ENCODE results near the gene MEIS2.

MEIS2 gene

GRCh38 chr15:37075777-37076176 lies 24.6 kb downstream of the MEIS2 start:
- no peak overlapping the region for H3K4me3 Mint-ChIP-seq
- no peaks in the 10 kb centered on the region for H3K36me3 Mint-ChIP-seq (ENCODE audit: insufficient read depth)
- no peak for DNase-seq (ENCODE audit: low spot score in 2 of 2)
- no peak for ATAC-seq (replicated peaks; ENCODE audit: extremely low read depth, poor library complexity, severe bottlenecking)
- H3K27me3 Mint-ChIP-seq = peaks cover 11% of the 10 kb centered on the region
- H3K9me3 Mint-ChIP-seq = peaks cover 5% of the 10 kb centered on the region
- H3K4me1 Mint-ChIP-seq = no peaks in the 10 kb centered on the region
- no peak overlapping the region for H3K27ac Mint-ChIP-seq (ENCODE audit: low read depth)

GRCh38 chr15:37072181-37072580 lies 28.2 kb downstream of the MEIS2 start:
- ATAC-seq (replicated peaks; ENCODE audit: extremely low read depth, poor library complexity, severe bottlenecking) (no peak), DNase-seq (ENCODE audit: low spot score in 2 of 2) (no peak)
- Mint-ChIP-seq H3K9me3 (no peaks in the 10 kb centered on the region), H3K36me3 (ENCODE audit: insufficient read depth) (no peaks in the 10 kb centered on the region), H3K27me3 (no peaks in the 10 kb centered on the region), H3K4me3 (no peak overlapping the region), H3K27ac (ENCODE audit: low read depth) (no peak overlapping the region), H3K4me1 (no peaks in the 10 kb centered on the region)

DNA sequence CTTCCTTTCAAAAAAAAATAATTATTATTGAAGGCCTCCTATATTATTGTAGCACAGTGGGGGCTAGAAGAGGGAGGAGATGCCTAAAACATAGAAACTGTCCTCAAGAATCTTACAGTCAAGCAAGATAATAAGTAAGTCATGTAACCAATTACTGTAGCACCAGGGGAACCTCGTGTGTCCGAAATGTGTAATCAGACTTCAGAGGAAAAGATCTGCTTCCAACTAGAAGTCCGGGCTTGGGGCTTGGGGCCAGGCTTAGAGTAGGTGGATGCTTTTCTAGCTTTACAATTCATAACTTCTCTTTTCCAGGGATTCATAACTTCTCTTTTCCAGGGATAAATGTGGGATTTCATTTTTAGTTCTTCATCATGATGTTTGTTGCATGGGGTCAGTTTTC lies 29.2 kb downstream of the MEIS2 start:
- H3K36me3 Mint-ChIP-seq (ENCODE audit: insufficient read depth) = no peaks in the 10 kb centered on the region
- no peak overlapping the region for H3K27ac Mint-ChIP-seq (ENCODE audit: low read depth)
- no peaks in the 10 kb centered on the region for H3K27me3 Mint-ChIP-seq
- no peak for ATAC-seq (replicated peaks; ENCODE audit: extremely low read depth, poor library complexity, severe bottlenecking)
- no peak for DNase-seq (ENCODE audit: low spot score in 2 of 2)
- H3K4me3 Mint-ChIP-seq = no peak overlapping the region
- H3K4me1 Mint-ChIP-seq = no peaks in the 10 kb centered on the region
- H3K9me3 Mint-ChIP-seq = no peaks in the 10 kb centered on the region

DNA sequence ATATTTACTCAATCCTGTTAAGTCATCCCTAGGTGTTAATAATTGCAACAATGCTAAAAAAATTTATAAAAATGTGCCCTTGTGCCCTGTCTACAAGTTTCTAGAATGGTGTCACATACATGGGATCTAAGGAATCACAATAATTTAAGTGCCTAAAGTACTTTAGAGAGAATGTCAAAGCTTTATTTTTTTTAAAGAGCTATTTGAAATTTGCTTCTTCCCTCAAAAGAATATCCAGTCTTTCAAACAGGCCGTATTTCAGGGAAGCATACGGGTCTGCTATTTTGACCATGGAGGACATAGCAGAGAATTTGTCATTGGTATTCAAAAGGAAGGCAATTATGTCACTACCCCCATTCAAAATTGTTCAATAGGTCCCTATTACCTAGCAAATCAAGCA lies 29.7 kb downstream of the MEIS2 start:
- Mint-ChIP-seq H3K4me3 (no peak overlapping the region), H3K36me3 (ENCODE audit: insufficient read depth) (no peaks in the 10 kb centered on the region), H3K27ac (ENCODE audit: low read depth) (no peak overlapping the region), H3K27me3 (no peaks in the 10 kb centered on the region), H3K4me1 (no peaks in the 10 kb centered on the region), H3K9me3 (no peaks in the 10 kb centered on the region)
- no peak for DNase-seq (ENCODE audit: low spot score in 2 of 2)
- no peak for ATAC-seq (replicated peaks; ENCODE audit: extremely low read depth, poor library complexity, severe bottlenecking)

DNA sequence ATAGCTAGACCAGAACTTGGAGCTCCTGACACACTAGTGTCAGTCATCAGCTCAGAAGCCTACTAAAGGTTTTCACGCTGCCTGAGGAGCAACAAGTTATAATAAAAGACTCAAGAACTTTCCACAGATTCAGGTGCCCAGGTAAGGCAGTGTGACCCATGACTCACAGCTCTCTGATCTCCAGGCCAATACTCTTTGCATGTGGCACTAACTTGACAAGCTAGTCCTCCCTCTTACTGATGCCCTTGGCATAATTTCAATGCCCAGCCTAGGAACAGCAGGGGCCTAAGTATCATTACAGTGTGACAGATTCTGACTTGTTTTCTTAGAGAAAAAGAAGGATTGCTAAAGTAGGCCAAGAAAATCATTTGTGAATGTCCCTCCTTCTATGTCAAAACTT lies 38.4 kb downstream of the MEIS2 start:
- H3K4me1 Mint-ChIP-seq = no peaks in the 10 kb centered on the region
- no peaks in the 10 kb centered on the region for H3K9me3 Mint-ChIP-seq
- peaks cover 2% of the 10 kb centered on the region for H3K36me3 Mint-ChIP-seq (ENCODE audit: insufficient read depth)
- no peak overlapping the region for H3K27ac Mint-ChIP-seq (ENCODE audit: low read depth)
- no peak for DNase-seq (ENCODE audit: low spot score in 2 of 2)
- H3K27me3 Mint-ChIP-seq = no peaks in the 10 kb centered on the region
- H3K4me3 Mint-ChIP-seq = no peak overlapping the region
- ATAC-seq (replicated peaks; ENCODE audit: extremely low read depth, poor library complexity, severe bottlenecking) = no peak

- Mint-ChIP-seq H3K27me3 (no peaks in the 10 kb centered on the region), H3K9me3 (no peaks in the 10 kb centered on the region), H3K36me3 (ENCODE audit: insufficient read depth) (peaks cover 2% of the 10 kb centered on the region), H3K4me3 (no peak overlapping the region), H3K27ac (ENCODE audit: low read depth) (no peak overlapping the region), H3K4me1 (no peaks in the 10 kb centered on the region)
- no peak for ATAC-seq (replicated peaks; ENCODE audit: extremely low read depth, poor library complexity, severe bottlenecking)
- DNase-seq (ENCODE audit: low spot score in 2 of 2) = no peak
These were observed 41.3 kb downstream of the MEIS2 start for GRCh38 chr15:37059086-37059485.

DNA sequence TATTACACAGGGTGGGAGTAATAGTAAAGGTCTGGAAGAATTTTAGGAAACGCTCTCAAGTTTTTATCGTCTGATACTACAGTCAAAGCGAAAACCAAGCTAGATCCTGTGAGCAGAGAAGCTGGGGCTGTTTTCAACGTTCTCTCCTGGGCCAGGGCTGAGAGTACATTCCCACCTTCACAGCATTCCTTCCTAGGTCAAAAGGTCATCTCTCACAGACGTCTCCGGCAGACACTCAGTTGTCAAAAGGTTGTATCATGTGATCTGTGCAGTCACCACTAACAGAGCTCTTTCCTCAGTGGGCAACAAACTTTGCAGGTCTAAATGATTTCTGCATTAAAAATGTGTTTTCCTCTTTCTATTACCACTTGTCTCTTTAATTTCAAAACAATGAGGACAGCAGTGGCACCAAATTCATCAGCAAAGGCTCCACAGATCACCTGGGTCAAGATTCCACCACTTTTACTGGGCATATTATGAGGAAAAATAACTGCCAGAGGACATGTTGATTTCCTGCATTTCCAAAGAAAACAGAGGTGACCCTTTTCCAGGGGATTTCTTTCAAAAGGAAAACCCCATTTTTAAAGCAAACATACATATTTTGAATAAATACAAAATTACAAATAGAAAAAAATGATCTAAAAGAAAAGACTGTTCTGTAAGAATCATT lies 41.9 kb downstream of the MEIS2 start:
- H3K4me1 Mint-ChIP-seq = no peaks in the 10 kb centered on the region
- ATAC-seq (replicated peaks; ENCODE audit: extremely low read depth, poor library complexity, severe bottlenecking) = no peak
- DNase-seq (ENCODE audit: low spot score in 2 of 2) = no peak

DNA sequence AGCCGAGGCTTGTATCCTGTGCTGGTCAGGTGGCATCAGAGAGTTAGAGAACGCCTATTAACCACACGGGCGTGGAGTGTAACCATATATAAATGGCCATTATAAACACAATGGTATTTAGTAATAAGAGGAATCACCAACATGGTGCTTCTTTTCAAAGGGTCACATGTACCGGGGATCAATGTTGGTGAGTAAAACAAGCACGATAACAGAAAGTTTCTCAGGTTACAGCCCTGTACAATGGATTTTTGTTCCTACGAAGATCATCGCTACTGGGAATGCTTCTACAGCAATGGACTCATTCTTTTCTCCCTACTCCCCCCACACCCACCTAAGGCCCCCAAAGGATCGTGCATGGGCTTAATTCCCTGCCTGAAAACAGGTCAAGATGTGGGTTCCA lies 42.5 kb downstream of the MEIS2 start:
- no peaks in the 10 kb centered on the region for H3K9me3 Mint-ChIP-seq
- no peak for DNase-seq (ENCODE audit: low spot score in 2 of 2)
- H3K4me3 Mint-ChIP-seq = no peak overlapping the region
- ATAC-seq (replicated peaks; ENCODE audit: extremely low read depth, poor library complexity, severe bottlenecking) = no peak
- H3K27me3 Mint-ChIP-seq = no peaks in the 10 kb centered on the region
- no peak overlapping the region for H3K27ac Mint-ChIP-seq (ENCODE audit: low read depth)
- peaks cover 2% of the 10 kb centered on the region for H3K36me3 Mint-ChIP-seq (ENCODE audit: insufficient read depth)
- H3K4me1 Mint-ChIP-seq = no peaks in the 10 kb centered on the region

More for the DNA sequence above, 41.9 kb downstream of the MEIS2 start:
- Mint-ChIP-seq H3K27me3 (no peaks in the 10 kb centered on the region), H3K9me3 (no peaks in the 10 kb centered on the region), H3K4me3 (no peak overlapping the region), H3K27ac (ENCODE audit: low read depth) (no peak overlapping the region), H3K36me3 (ENCODE audit: insufficient read depth) (peaks cover 2% of the 10 kb centered on the region)

DNA sequence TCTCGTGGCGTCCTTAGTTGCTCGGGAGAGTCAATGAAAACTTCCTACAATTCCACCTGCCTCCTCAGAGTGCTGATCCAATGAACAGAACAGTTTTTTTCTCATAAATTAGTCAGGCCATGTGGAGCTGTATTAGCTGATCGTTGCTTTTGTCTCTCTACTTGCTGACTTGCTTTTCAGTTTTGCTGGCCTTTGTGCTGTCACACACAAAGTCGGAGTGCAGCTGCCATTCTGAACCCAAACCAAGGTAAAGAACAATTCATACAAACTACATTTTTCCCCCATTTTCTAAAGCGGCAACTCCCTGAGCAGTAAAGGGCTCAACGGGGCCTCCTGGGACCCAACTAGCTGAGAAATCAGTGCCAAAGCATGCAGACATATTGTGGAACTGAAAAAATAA lies 43.1 kb downstream of the MEIS2 start:
- no peak overlapping the region for H3K4me3 Mint-ChIP-seq
- DNase-seq (ENCODE audit: low spot score in 2 of 2) (no peak), ATAC-seq (replicated peaks; ENCODE audit: extremely low read depth, poor library complexity, severe bottlenecking) (no peak)
- no peak overlapping the region for H3K27ac Mint-ChIP-seq (ENCODE audit: low read depth)
- no peaks in the 10 kb centered on the region for H3K4me1 Mint-ChIP-seq
- H3K36me3 Mint-ChIP-seq (ENCODE audit: insufficient read depth) = peaks cover 2% of the 10 kb centered on the region
- no peaks in the 10 kb centered on the region for H3K27me3 Mint-ChIP-seq
- no peaks in the 10 kb centered on the region for H3K9me3 Mint-ChIP-seq

DNA sequence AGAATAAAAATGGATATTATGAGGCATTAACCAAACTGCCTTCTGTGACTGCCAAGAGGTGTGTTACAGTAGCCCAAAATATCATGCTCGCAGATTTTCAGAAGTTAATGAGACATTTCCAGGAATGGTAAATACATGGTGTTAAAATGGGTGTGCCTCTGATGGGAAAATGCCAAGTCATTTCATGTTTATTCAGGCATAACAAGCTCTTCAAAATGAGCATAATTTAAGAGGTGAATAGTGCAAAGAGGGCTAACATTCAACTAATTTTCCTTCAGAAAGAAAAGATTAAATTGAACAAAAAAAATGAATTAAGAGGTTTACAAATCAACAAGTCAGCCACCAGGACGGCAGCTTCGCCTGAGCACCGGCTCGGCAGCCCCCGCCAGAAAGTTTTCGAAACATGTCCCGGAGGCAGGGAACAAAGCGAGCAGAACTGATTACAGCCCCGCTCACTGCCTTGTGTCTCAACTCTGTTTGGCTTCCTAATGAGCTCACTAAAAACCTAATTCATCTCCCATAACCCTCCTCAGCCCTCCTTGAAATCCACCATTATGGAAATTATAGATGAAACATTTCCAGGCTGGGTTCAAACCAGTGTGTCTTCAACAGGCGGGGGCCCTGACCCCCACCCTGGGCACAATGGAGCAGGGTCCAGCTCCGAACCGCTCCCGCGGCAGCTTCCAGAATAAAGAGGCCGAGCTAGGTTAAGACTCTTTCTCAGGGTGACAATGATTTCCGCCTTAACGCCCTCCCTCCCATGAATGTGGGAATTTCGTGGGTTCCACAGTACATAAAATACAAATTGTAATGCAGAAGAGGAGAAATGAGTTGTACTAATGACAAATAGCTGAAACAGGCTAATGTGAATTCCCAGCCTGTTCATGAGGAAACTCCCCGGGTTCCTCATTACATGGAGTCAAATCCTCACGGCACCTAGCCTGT lies 43.9 kb downstream of the MEIS2 start:
- Mint-ChIP-seq H3K27ac (ENCODE audit: low read depth) (no peak overlapping the region), H3K4me1 (no peaks in the 10 kb centered on the region), H3K27me3 (no peaks in the 10 kb centered on the region), H3K36me3 (ENCODE audit: insufficient read depth) (peaks cover 2% of the 10 kb centered on the region), H3K9me3 (no peaks in the 10 kb centered on the region), H3K4me3 (no peak overlapping the region)
- no peak for ATAC-seq (replicated peaks; ENCODE audit: extremely low read depth, poor library complexity, severe bottlenecking)
- DNase-seq (ENCODE audit: low spot score in 2 of 2) = no peak

DNA sequence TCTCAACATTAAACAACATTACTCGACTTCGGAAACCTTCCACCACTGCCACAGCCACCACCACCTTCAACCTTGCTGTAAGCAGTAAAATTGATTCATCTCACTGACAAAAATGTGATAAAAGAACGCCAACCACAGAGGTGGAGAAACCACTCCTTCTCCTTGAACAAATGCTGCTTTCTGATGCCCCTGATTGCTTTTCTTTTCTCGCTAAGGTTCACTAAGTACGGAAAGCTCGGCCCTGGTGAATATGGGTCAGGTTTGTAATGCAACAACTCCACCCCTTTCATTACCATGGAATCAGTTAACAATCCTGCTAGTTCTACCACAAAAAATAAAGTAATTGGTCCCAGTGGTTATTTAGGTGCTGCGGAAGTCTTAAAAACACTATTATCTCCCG lies 44.9 kb downstream of the MEIS2 start:
- no peaks in the 10 kb centered on the region for H3K36me3 Mint-ChIP-seq (ENCODE audit: insufficient read depth)
- H3K27me3 Mint-ChIP-seq = no peaks in the 10 kb centered on the region
- no peak overlapping the region for H3K4me3 Mint-ChIP-seq
- H3K4me1 Mint-ChIP-seq = no peaks in the 10 kb centered on the region
- H3K9me3 Mint-ChIP-seq = no peaks in the 10 kb centered on the region
- H3K27ac Mint-ChIP-seq (ENCODE audit: low read depth) = no peak overlapping the region
- ATAC-seq (replicated peaks; ENCODE audit: extremely low read depth, poor library complexity, severe bottlenecking) (no peak), DNase-seq (ENCODE audit: low spot score in 2 of 2) (no peak)

GRCh38 chr15:37054336-37054735 lies 46.0 kb downstream of the MEIS2 start:
- no peak for ATAC-seq (replicated peaks; ENCODE audit: extremely low read depth, poor library complexity, severe bottlenecking)
- no peaks in the 10 kb centered on the region for H3K27me3 Mint-ChIP-seq
- no peak overlapping the region for H3K27ac Mint-ChIP-seq (ENCODE audit: low read depth)

DNA sequence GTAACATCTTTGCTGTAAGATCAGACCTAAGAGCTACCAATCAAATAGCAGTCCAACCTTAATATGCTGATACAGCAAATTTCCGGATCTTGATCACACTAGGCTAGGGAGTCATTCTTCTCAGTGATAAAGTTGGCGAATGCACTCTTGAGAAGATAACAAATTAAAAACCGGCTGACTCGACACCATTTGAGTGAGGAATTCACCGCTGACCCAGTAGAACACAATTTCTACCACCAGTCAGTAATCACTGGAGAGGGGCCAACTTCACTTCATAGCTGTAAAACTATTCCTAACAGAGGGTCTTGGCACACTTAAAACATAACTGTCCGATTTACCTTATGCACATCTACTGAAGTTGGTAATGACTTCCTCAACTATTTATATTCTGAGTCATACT lies 47.2 kb downstream of the MEIS2 start:
- no peak for DNase-seq (ENCODE audit: low spot score in 2 of 2)
- no peak for ATAC-seq (replicated peaks; ENCODE audit: extremely low read depth, poor library complexity, severe bottlenecking)
- no peaks in the 10 kb centered on the region for H3K9me3 Mint-ChIP-seq
- H3K4me1 Mint-ChIP-seq = no peaks in the 10 kb centered on the region
- H3K27ac Mint-ChIP-seq (ENCODE audit: low read depth) = no peak overlapping the region
- no peaks in the 10 kb centered on the region for H3K27me3 Mint-ChIP-seq
- no peak overlapping the region for H3K4me3 Mint-ChIP-seq
- H3K36me3 Mint-ChIP-seq (ENCODE audit: insufficient read depth) = no peaks in the 10 kb centered on the region

More at GRCh38 chr15:37054336-37054735, 46.0 kb downstream of the MEIS2 start:
- Mint-ChIP-seq H3K4me1 (no peaks in the 10 kb centered on the region), H3K9me3 (no peaks in the 10 kb centered on the region), H3K4me3 (no peak overlapping the region), H3K36me3 (ENCODE audit: insufficient read depth) (no peaks in the 10 kb centered on the region)
- no peak for DNase-seq (ENCODE audit: low spot score in 2 of 2)

All from central memory CD8-positive, alpha-beta T cell (primary cell).